Glomerular visceral epithelial cell (primary cell): ENCODE results near the gene DLG2.

ENCODE experiments used
- DNase-seq: peaks from one replicate; pipeline ENCODE4 v3.0.0-alpha.2; 2016; ENCODE audit errors: extremely low spot score

DLG2 gene

GRCh38 chr11:83924795-83925542 is 1702.2 kb downstream of the DLG2 start:
- no peak for DNase-seq

- no peak for DNase-seq
Measured at GRCh38 chr11:83923961-83924360, 1703.2 kb downstream of the DLG2 start.

- DNase-seq, result no peak
Measured at GRCh38 chr11:83922953-83923352, 1704.2 kb downstream of the DLG2 start.

GRCh38 chr11:83922318-83922717 is 1704.8 kb downstream of the DLG2 start:
- DNase-seq, result no peak

- DNase-seq, result no peak
Measured at GRCh38 chr11:83921447-83922192, 1705.5 kb downstream of the DLG2 start.

GRCh38 chr11:83918476-83918875 is 1708.7 kb downstream of the DLG2 start:
- DNase-seq, result no peak

GRCh38 chr11:83914995-83915394 is 1712.1 kb downstream of the DLG2 start:
- DNase-seq, result no peak

- no peak for DNase-seq
Measured at GRCh38 chr11:83909579-83910534, 1717.3 kb downstream of the DLG2 start.

GRCh38 chr11:83908298-83908856 is 1718.8 kb downstream of the DLG2 start:
- DNase-seq, result no peak

GRCh38 chr11:83895516-83895915 is 1731.6 kb downstream of the DLG2 start:
- no peak for DNase-seq

GRCh38 chr11:83881428-83881827 is 1745.7 kb downstream of the DLG2 start:
- no peak for DNase-seq

- no peak for DNase-seq
Measured at GRCh38 chr11:83871054-83871453, 1756.1 kb downstream of the DLG2 start.

- no peak for DNase-seq
Measured at GRCh38 chr11:83866655-83867054, 1760.5 kb downstream of the DLG2 start.

GRCh38 chr11:83865636-83866461 is 1761.3 kb downstream of the DLG2 start:
- no peak for DNase-seq

- DNase-seq, result no peak
Measured at GRCh38 chr11:83864412-83865057, 1762.6 kb downstream of the DLG2 start.

- no peak for DNase-seq
Measured at GRCh38 chr11:83863272-83863671, 1763.9 kb downstream of the DLG2 start.

- DNase-seq, result no peak
Measured at GRCh38 chr11:83862691-83863090, 1764.5 kb downstream of the DLG2 start.

- no peak for DNase-seq
Measured at GRCh38 chr11:83862033-83862432, 1765.1 kb downstream of the DLG2 start.

- no peak for DNase-seq
Measured at GRCh38 chr11:83858694-83859093, 1768.5 kb downstream of the DLG2 start.

- no peak for DNase-seq
Measured at GRCh38 chr11:83855237-83855636, 1771.9 kb downstream of the DLG2 start.
